ENCODE data around the gene HMCN1.
"Not testable (repeated sequence)": the region's sequence is repeated elsewhere in the genome, so short reads cannot be mapped to it uniquely, and the experiment has no call there.

Gene HMCN1

DNA sequence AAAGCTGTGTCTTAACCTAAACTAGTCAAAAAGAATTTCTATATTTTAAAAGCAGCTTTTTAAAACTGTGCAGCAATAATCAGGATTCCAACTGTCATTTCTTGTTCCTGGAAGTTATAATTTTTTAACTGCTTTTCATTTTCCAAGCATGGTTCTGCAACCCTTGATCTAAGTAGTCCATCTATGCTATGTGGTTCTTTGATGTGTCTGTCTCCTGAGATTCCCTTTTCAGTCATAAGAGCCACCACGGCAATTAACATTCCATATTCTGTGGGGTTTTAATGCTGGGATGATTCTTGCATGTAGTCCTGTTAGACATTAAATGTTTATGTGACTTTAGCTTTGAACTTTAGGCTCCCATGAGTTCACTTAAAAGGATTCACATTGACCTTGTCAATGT, 420.5 kb downstream of the HMCN1 start:
- WGBS (ENCODE audit: insufficient coverage, insufficient read length): no CpG with 5 or more reads among the region's 1 CpG
- DNase-seq (ENCODE audit: low read depth, low spot score): no peak
- Histone ChIP-seq H3K36me3 (ENCODE audit: control insufficient read depth, insufficient read depth, low read length) (no peaks in the 10 kb centered on the region), H3K27ac (ENCODE audit: low read length) (no peak overlapping the region), H3K4me1 (ENCODE audit: control insufficient read depth, insufficient read depth, low read length) (no peaks in the 10 kb centered on the region), H3K9me3 (ENCODE audit: control insufficient read depth, insufficient read depth, low read length) (no peaks in the 10 kb centered on the region), H3K4me3 (ENCODE audit: low read length) (no peak overlapping the region), H3K27me3 (ENCODE audit: control insufficient read depth, insufficient read depth, low read length) (no peaks in the 10 kb centered on the region)

DNA sequence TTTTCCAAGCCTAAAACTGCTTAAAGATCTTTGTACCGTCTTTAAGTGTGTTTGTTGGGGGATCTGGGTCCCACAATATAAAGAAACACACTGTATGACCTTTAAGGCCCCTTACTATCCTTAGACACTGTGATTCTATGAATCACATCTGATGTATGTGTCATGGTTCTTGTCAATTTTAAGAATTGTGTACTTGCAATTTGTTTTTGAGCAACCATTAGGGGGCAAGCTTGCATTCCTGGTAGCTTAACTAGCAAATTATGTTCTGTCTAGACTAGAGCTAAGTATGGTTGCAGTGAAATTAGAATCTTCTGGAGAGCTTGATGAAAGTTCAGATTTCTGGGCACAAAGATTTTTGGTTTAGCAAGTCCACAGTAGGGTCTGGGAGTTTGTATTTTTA, 421.4 kb downstream of the HMCN1 start:
- no peak overlapping the region for H3K4me3 ChIP-seq (ENCODE audit: low read length)
- no peak overlapping the region for H3K27ac ChIP-seq (ENCODE audit: low read length)
- no peaks in the 10 kb centered on the region for H3K36me3 ChIP-seq (ENCODE audit: control insufficient read depth, insufficient read depth, low read length)
- H3K27me3 ChIP-seq (ENCODE audit: control insufficient read depth, insufficient read depth, low read length): no peaks in the 10 kb centered on the region
- WGBS (ENCODE audit: insufficient coverage, insufficient read length): no CpG with 5 or more reads among the region's 1 CpG
- no peaks in the 10 kb centered on the region for H3K4me1 ChIP-seq (ENCODE audit: control insufficient read depth, insufficient read depth, low read length)
- H3K9me3 ChIP-seq (ENCODE audit: control insufficient read depth, insufficient read depth, low read length): no peaks in the 10 kb centered on the region
- DNase-seq (ENCODE audit: low read depth, low spot score): no peak

DNA sequence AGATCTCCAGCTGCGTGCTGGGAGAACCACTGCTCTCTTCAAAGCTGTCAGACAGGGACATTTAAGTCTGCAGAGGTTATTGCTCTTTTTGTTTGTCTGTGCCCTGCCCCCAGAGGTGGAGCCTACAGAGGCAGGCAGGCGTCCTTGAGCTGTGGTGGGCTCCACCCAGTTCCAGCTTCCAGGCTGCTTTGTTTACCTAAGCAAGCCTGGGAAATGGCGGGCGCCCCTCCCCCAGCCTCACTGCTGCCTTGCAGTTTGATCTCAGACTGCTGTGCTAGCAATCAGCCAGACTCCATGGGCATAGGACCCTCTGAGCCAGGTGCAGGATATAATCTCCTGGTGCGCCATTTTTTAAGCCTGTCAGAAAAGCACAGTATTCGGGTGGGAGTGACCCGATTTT, 428.7 kb downstream of the HMCN1 start:
- not testable (repeated sequence) for DNase-seq (ENCODE audit: low read depth, low spot score); H3K9me3 ChIP-seq (ENCODE audit: control insufficient read depth, insufficient read depth, low read length); H3K4me3 ChIP-seq (ENCODE audit: low read length); H3K27ac ChIP-seq (ENCODE audit: low read length); H3K27me3 ChIP-seq (ENCODE audit: control insufficient read depth, insufficient read depth, low read length); H3K36me3 ChIP-seq (ENCODE audit: control insufficient read depth, insufficient read depth, low read length); H3K4me1 ChIP-seq (ENCODE audit: control insufficient read depth, insufficient read depth, low read length)
- WGBS (ENCODE audit: insufficient coverage, insufficient read length): no CpG with 5 or more reads among the region's 7 CpGs

DNA sequence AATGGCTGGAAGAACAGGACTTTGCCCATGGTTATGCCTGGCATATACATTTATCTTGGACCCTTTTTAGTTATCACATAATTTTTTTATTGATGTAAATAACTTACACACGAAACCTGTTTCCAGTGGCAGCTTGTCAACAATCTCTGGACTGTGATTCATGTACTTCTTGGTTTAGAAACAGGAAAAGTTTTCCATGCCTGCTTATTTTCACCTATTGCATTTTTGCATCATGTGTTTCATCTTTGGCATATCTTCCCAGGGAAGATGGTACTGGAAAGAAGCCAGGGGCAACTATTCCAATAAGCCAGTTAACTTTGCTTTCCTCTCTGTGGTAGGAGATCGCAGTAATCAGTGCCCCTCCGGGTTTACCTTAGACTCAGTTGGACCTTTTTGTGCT, 430.6 kb downstream of the HMCN1 start:
- DNase-seq (ENCODE audit: low read depth, low spot score): no peak
- no CpG with 5 or more reads among the region's 3 CpGs for WGBS (ENCODE audit: insufficient coverage, insufficient read length)

DNA sequence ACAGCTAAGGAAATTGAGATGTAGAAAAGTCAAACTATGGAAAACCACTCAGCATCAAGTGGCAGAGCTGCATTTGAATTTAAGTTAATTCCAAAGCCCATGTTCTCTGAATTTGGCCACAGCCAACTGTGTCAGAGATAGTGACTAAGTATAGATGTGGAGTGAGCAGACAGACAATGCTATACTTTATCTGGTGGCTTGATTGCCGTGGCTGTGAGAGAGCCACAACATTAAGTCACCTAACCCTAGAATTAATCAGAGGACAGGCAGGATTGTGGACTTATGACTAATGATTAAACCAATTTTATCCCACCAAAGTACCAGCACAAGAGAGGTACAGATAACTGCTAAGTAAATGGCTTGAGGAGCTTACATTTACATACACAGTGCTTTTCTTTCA, 431.1 kb downstream of the HMCN1 start:
- Histone ChIP-seq H3K9me3 (ENCODE audit: control insufficient read depth, insufficient read depth, low read length) (no peaks in the 10 kb centered on the region), H3K36me3 (ENCODE audit: control insufficient read depth, insufficient read depth, low read length) (no peaks in the 10 kb centered on the region), H3K27me3 (ENCODE audit: control insufficient read depth, insufficient read depth, low read length) (no peaks in the 10 kb centered on the region), H3K4me1 (ENCODE audit: control insufficient read depth, insufficient read depth, low read length) (no peaks in the 10 kb centered on the region), H3K27ac (ENCODE audit: low read length) (no peak overlapping the region), H3K4me3 (ENCODE audit: low read length) (no peak overlapping the region)
- DNase-seq (ENCODE audit: low read depth, low spot score): no peak
- no CpG with 5 or more reads among the region's 1 CpG for WGBS (ENCODE audit: insufficient coverage, insufficient read length)

More for the DNA sequence above, 430.6 kb downstream of the HMCN1 start:
- Histone ChIP-seq H3K4me3 (ENCODE audit: low read length) (no peak overlapping the region), H3K27ac (ENCODE audit: low read length) (no peak overlapping the region), H3K27me3 (ENCODE audit: control insufficient read depth, insufficient read depth, low read length) (no peaks in the 10 kb centered on the region), H3K36me3 (ENCODE audit: control insufficient read depth, insufficient read depth, low read length) (no peaks in the 10 kb centered on the region), H3K9me3 (ENCODE audit: control insufficient read depth, insufficient read depth, low read length) (no peaks in the 10 kb centered on the region), H3K4me1 (ENCODE audit: control insufficient read depth, insufficient read depth, low read length) (no peaks in the 10 kb centered on the region)

DNA sequence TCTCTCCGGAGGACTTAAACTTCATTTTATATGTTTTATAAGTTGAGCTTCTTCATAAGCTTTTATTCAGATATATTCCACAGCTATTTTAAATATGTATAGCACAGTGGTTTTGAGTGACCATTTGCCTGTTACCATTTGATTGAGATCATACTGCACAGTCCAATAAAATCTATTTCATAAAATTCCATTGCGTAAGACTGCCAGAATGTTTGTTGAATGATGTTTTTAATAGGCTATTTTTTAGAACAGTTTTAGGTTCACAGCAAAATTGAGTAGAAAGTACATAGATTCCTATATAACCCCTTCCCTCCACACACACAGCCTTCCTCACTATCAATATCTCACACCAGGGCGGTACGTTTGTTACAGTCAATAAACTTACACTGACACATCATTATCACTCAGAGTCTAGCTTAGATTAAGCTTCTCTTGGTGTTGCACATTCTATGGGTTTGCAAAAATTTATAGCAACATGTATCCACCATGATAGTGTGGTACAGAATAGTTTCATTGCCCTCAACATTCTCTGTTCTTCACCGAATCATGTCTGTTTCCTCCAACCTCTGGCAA, 433.0 kb downstream of the HMCN1 start:
- WGBS (ENCODE audit: insufficient coverage, insufficient read length): no CpG with 5 or more reads among the region's 5 CpGs
- H3K27me3 ChIP-seq (ENCODE audit: control insufficient read depth, insufficient read depth, low read length): no peaks in the 10 kb centered on the region
- DNase-seq (ENCODE audit: low read depth, low spot score): no peak
- no peak overlapping the region for H3K27ac ChIP-seq (ENCODE audit: low read length)
- H3K4me1 ChIP-seq (ENCODE audit: control insufficient read depth, insufficient read depth, low read length): no peaks in the 10 kb centered on the region
- no peaks in the 10 kb centered on the region for H3K36me3 ChIP-seq (ENCODE audit: control insufficient read depth, insufficient read depth, low read length)
- no peaks in the 10 kb centered on the region for H3K9me3 ChIP-seq (ENCODE audit: control insufficient read depth, insufficient read depth, low read length)
- H3K4me3 ChIP-seq (ENCODE audit: low read length): no peak overlapping the region

DNA sequence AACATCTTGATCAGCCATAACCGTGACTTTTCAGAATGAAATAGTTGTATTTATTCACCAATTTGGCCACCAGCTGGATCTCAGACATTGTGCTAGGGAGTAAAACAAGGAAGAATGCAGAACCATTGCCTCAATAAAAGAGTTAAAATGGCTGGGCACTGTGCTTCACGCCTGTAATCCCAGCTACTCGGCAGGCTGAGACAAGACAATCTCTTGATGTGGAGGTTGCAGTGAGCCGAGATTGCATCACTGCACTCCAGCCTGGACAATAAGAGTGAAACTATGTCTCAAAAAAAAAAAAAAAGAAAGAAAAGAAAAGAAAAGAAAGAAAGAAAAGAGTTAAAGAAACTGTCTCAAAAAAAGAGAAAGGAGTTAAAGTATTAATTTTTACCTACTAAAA, 441.4 kb downstream of the HMCN1 start:
- Histone ChIP-seq H3K27ac (ENCODE audit: low read length) (no peak overlapping the region), H3K4me3 (ENCODE audit: low read length) (no peak overlapping the region), H3K9me3 (ENCODE audit: control insufficient read depth, insufficient read depth, low read length) (no peaks in the 10 kb centered on the region), H3K36me3 (ENCODE audit: control insufficient read depth, insufficient read depth, low read length) (no peaks in the 10 kb centered on the region), H3K27me3 (ENCODE audit: control insufficient read depth, insufficient read depth, low read length) (no peaks in the 10 kb centered on the region), H3K4me1 (ENCODE audit: control insufficient read depth, insufficient read depth, low read length) (no peaks in the 10 kb centered on the region)
- no CpG with 5 or more reads among the region's 4 CpGs for WGBS (ENCODE audit: insufficient coverage, insufficient read length)
- DNase-seq (ENCODE audit: low read depth, low spot score): no peak

DNA sequence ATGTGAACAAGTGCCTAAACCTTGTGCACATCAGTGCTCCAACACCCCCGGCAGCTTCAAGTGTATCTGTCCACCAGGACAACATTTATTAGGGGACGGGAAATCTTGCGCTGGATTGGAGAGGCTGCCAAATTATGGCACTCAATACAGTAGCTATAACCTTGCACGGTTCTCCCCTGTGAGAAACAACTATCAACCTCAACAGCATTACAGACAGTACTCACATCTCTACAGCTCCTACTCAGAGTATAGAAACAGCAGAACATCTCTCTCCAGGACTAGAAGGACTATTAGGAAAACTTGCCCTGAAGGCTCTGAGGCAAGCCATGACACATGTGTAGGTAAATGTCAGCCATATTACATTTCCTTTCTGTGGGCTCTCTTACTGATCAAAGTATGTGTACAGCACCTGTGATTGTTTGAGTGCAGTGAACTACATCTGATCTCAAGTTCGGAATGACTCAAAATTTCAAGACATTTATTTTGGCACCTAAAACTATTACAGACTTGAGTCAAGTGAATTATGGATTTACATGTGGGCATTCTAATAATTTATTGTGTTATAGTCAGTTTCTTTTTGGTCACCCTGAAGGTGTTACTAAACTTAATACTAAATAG, 444.3 kb downstream of the HMCN1 start:
- no peaks in the 10 kb centered on the region for H3K9me3 ChIP-seq (ENCODE audit: control insufficient read depth, insufficient read depth, low read length)
- no CpG with 5 or more reads among the region's 5 CpGs for WGBS (ENCODE audit: insufficient coverage, insufficient read length)
- no peak overlapping the region for H3K27ac ChIP-seq (ENCODE audit: low read length)
- H3K36me3 ChIP-seq (ENCODE audit: control insufficient read depth, insufficient read depth, low read length): no peaks in the 10 kb centered on the region
- H3K27me3 ChIP-seq (ENCODE audit: control insufficient read depth, insufficient read depth, low read length): no peaks in the 10 kb centered on the region
- no peak for DNase-seq (ENCODE audit: low read depth, low spot score)
- no peaks in the 10 kb centered on the region for H3K4me1 ChIP-seq (ENCODE audit: control insufficient read depth, insufficient read depth, low read length)
- no peak overlapping the region for H3K4me3 ChIP-seq (ENCODE audit: low read length)

DNA sequence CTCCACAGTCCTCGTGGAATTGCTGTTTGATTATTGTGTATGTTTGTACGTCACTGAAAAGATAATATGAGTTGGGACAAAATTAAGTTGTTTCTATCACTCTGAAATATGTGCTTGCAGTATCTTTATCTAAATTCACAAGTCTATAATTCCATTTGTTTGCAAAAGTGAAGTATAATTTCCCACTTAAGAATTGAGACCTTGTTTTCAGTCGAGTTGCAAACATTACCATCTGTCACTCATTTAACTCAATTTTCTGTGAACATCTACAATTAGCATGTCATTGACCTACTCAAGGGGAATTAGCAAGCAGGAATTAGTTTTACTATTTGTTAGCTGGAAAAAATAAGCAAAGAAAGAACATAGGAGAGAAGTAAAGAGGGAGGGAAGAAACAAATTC, 445.0 kb downstream of the HMCN1 start:
- no peaks in the 10 kb centered on the region for H3K36me3 ChIP-seq (ENCODE audit: control insufficient read depth, insufficient read depth, low read length)
- no peak overlapping the region for H3K4me3 ChIP-seq (ENCODE audit: low read length)
- H3K27me3 ChIP-seq (ENCODE audit: control insufficient read depth, insufficient read depth, low read length): no peaks in the 10 kb centered on the region
- H3K27ac ChIP-seq (ENCODE audit: low read length): no peak overlapping the region
- H3K4me1 ChIP-seq (ENCODE audit: control insufficient read depth, insufficient read depth, low read length): peaks cover 1% of the 10 kb centered on the region; the same call in 1 of the 2 replicates
- WGBS (ENCODE audit: insufficient coverage, insufficient read length): no CpG with 5 or more reads among the region's 3 CpGs
- H3K9me3 ChIP-seq (ENCODE audit: control insufficient read depth, insufficient read depth, low read length): no peaks in the 10 kb centered on the region
- no peak for DNase-seq (ENCODE audit: low read depth, low spot score)

DNA sequence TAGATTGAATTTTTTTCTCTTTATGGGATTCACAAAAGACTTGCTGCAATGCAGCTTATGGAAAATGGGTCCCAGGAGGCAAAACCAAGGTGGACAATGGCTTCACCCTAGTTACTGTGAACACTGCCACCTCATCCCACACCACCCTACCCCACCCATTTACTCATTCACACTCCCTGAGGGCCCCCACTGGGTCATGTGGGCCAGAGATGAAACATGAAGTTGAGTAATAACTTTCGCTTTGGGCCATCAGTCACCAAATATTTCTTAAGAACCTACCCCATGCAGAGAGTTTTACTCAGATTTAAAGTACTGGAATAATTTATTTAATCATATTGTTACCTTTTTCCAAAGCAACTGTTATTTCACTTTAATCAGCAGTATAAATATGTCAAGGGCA, 449.0 kb downstream of the HMCN1 start:
- DNase-seq (ENCODE audit: low read depth, low spot score): no peak
- Histone ChIP-seq H3K36me3 (ENCODE audit: control insufficient read depth, insufficient read depth, low read length) (no peaks in the 10 kb centered on the region), H3K4me1 (ENCODE audit: control insufficient read depth, insufficient read depth, low read length) (peaks cover 1% of the 10 kb centered on the region; the same call in 1 of the 2 replicates), H3K27ac (ENCODE audit: low read length) (no peak overlapping the region), H3K27me3 (ENCODE audit: control insufficient read depth, insufficient read depth, low read length) (no peaks in the 10 kb centered on the region), H3K4me3 (ENCODE audit: low read length) (no peak overlapping the region), H3K9me3 (ENCODE audit: control insufficient read depth, insufficient read depth, low read length) (no peaks in the 10 kb centered on the region)
- no CpG with 5 or more reads among the region's 1 CpG for WGBS (ENCODE audit: insufficient coverage, insufficient read length)

DNA sequence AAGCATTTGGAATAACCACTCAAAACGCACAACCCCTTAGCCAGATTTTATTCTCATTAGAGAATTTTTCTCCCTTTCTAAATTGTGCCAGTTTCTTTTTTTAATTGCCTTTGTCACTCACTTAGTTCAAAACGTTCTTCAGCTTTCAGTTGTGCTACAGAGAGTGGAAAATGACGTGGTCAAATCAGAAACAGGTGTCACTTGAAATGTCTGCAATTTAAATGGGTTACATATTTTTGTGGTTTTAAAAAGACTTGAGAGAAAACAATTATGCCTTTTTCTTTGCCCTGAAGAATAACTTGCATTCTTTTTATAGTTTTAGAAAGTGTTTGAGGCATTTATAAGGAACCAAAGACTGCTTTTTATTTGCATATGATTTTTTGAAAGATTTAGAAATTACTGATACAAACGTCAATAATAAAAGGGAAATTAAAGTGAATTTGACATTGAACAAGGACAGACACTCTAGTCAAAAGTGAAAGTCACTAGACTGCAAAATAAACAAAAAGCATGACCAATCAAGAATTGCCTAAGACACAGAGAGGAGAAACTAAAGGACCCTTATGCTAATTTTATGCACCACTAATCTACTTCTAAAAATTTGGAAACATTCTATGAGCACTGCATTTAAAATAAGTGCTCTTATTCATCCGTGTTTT, 449.9 kb downstream of the HMCN1 start:
- Histone ChIP-seq H3K27ac (ENCODE audit: low read length) (no peak overlapping the region), H3K4me3 (ENCODE audit: low read length) (no peak overlapping the region), H3K4me1 (ENCODE audit: control insufficient read depth, insufficient read depth, low read length) (peaks cover 1% of the 10 kb centered on the region; the same call in 1 of the 2 replicates), H3K9me3 (ENCODE audit: control insufficient read depth, insufficient read depth, low read length) (no peaks in the 10 kb centered on the region), H3K27me3 (ENCODE audit: control insufficient read depth, insufficient read depth, low read length) (no peaks in the 10 kb centered on the region), H3K36me3 (ENCODE audit: control insufficient read depth, insufficient read depth, low read length) (no peaks in the 10 kb centered on the region)
- no peak for DNase-seq (ENCODE audit: low read depth, low spot score)
- WGBS (ENCODE audit: insufficient coverage, insufficient read length): no CpG with 5 or more reads among the region's 5 CpGs

Measured in iPS DF 6.9 (cell line).